Measurements from ENCODE around the gene CUEDC1. TPM values are rescaled to one million over a fixed set of nuclear protein-coding genes. Genes with fewer than 3 reads are reported as not detected.
"Not testable (repeated sequence)": the region's sequence is repeated elsewhere in the genome, so short reads cannot be mapped to it uniquely, and the experiment has no call there.

Gene CUEDC1
- total and polyA plus RNA-seq, 9 donors = 6.7 to 30.2 (median 21.5) TPM

GRCh38 chr17:57963149-57963511 lies 7.9 kb upstream of the CUEDC1 start:
- 93 to 96% (median 94%) methylated on average over 6 of the region's 6 CpGs for WGBS, 3 donors
- Histone ChIP-seq H3K4me3 (no peak overlapping the region), H3K4me1 (ENCODE audit: insufficient read depth) (no peaks in the 10 kb centered on the region), H3K27ac (no peak overlapping the region), H3K9me3 (no peaks in the 10 kb centered on the region), H3K27me3 (no peaks in the 10 kb centered on the region), H3K36me3 (no peaks in the 10 kb centered on the region)
- no peak for TF ChIP-seq EP300 (IDR thresholded peaks at IDR 0.05)
- no peak for TF ChIP-seq POLR2A (IDR thresholded peaks at IDR 0.05)
- TF ChIP-seq CTCF (IDR thresholded peaks at IDR 0.05) = no peak
- no peak for DNase-seq
- intact Hi-C loops (cut with DNase I) = no loop called here

- Histone ChIP-seq H3K36me3 (no peaks in the 10 kb centered on the region), H3K9me3 (no peaks in the 10 kb centered on the region), H3K4me1 (ENCODE audit: insufficient read depth) (no peaks in the 10 kb centered on the region), H3K27me3 (no peaks in the 10 kb centered on the region), H3K4me3 (no peak overlapping the region), H3K27ac (no peak overlapping the region)
- intact Hi-C loops (cut with DNase I) = no loop called here
- DNase-seq = no peak
- TF ChIP-seq CTCF (IDR thresholded peaks at IDR 0.05) (no peak), POLR2A (IDR thresholded peaks at IDR 0.05) (no peak), EP300 (IDR thresholded peaks at IDR 0.05) (no peak)
- 61 to 69% (median 67%) methylated on average over 8 of the region's 8 CpGs for WGBS, 3 donors
These were observed 7.3 kb upstream of the CUEDC1 start for GRCh38 chr17:57962279-57963148.

GRCh38 chr17:57959929-57960328 lies 4.7 kb upstream of the CUEDC1 start:
- intact Hi-C loops (cut with DNase I) = loop anchor here in 1 of 4 donors (10.0 kb wide), 1 partner anchor 65 kb away; no protein-coding TSS in a partner anchor
- no peak overlapping the region for H3K4me3 ChIP-seq
- H3K27ac ChIP-seq = no peak overlapping the region
- no peaks in the 10 kb centered on the region for H3K9me3 ChIP-seq
- 88 to 90% (median 88%) methylated on average over 6 of the region's 6 CpGs for WGBS, 3 donors
- H3K27me3 ChIP-seq = no peaks in the 10 kb centered on the region
- no peaks in the 10 kb centered on the region for H3K36me3 ChIP-seq
- TF ChIP-seq CTCF (IDR thresholded peaks at IDR 0.05) (no peak), POLR2A (IDR thresholded peaks at IDR 0.05) (no peak), EP300 (IDR thresholded peaks at IDR 0.05) (no peak)
- H3K4me1 ChIP-seq (ENCODE audit: insufficient read depth) = no peaks in the 10 kb centered on the region
- no peak for DNase-seq

- not testable (repeated sequence) for H3K36me3 ChIP-seq; DNase-seq; H3K4me1 ChIP-seq (ENCODE audit: insufficient read depth); H3K27me3 ChIP-seq; H3K4me3 ChIP-seq; H3K9me3 ChIP-seq; H3K27ac ChIP-seq
- WGBS, 3 donors = 94 to 95% (median 94%) methylated on average over 15 of the region's 15 CpGs
- intact Hi-C loops (cut with DNase I) = loop anchor here in 1 of 4 donors (10.0 kb wide), 1 partner anchor 64 kb away; no protein-coding TSS in a partner anchor
These were observed 3.2 kb upstream of the CUEDC1 start for GRCh38 chr17:57958391-57958790.

GRCh38 chr17:57957886-57958285 lies 2.7 kb upstream of the CUEDC1 start:
- Histone ChIP-seq H3K27me3 (no peaks in the 10 kb centered on the region), H3K9me3 (no peaks in the 10 kb centered on the region), H3K4me3 (no peak overlapping the region), H3K4me1 (ENCODE audit: insufficient read depth) (peaks cover 5% of the 10 kb centered on the region), H3K27ac (no peak overlapping the region), H3K36me3 (no peaks in the 10 kb centered on the region)
- 82 to 86% (median 85%) methylated on average over 3 of the region's 3 CpGs for WGBS, 3 donors
- intact Hi-C loops (cut with DNase I) = loop anchor here in 1 of 4 donors (10.0 kb wide), 1 partner anchor 63 kb away; no protein-coding TSS in a partner anchor
- no peak for DNase-seq
- TF ChIP-seq EP300 (IDR thresholded peaks at IDR 0.05) (no peak), CTCF (IDR thresholded peaks at IDR 0.05) (no peak), POLR2A (IDR thresholded peaks at IDR 0.05) (no peak)

Data from ovary (tissue), 9 donors.